H9 (cell line): ENCODE results near the gene CCNJL. TPM values are rescaled to one million over a fixed set of nuclear protein-coding genes. Genes with fewer than 3 reads are reported as not detected.

ENCODE experiments used
- DNase-seq: peaks from one replicate; pipeline ENCODE4 v3.0.0-alpha.2; 2017
- H2AFZ ChIP-seq: one replicate; pipeline ENCODE4 v1.6.1; 2013; ENCODE audit warnings: mild to moderate bottlenecking, low read length, control low read depth, moderate library complexity
- H2AK5ac ChIP-seq: 2 replicates; pipeline ENCODE4 v1.6.1; 2013; ENCODE audit warnings: low read length, control low read depth, mixed read lengths; ENCODE audit not compliant: insufficient read length
- H2BK120ac ChIP-seq: one replicate; pipeline ENCODE4 v1.6.1; 2013; ENCODE audit warnings: low read depth, mild to moderate bottlenecking, low read length, control low read depth, inconsistent platforms; ENCODE audit not compliant: poor library complexity, severe bottlenecking
- H2BK12ac ChIP-seq: 2 replicates; pipeline ENCODE4 v1.6.1; 2013; ENCODE audit warnings: low read length, control low read depth, mixed read lengths, low read depth; ENCODE audit not compliant: insufficient read length
- H2BK15ac ChIP-seq: 2 replicates; pipeline ENCODE4 v1.6.1; 2013; ENCODE audit warnings: low read depth, low read length, control low read depth
- H2BK20ac ChIP-seq: one replicate; pipeline ENCODE4 v1.6.1; 2013; ENCODE audit warnings: low read depth, mild to moderate bottlenecking, low read length, control low read depth, inconsistent platforms; ENCODE audit not compliant: poor library complexity, severe bottlenecking
- H2BK5ac ChIP-seq: 2 replicates; pipeline ENCODE4 v1.6.1; 2013; ENCODE audit warnings: low read length, control low read depth, mixed read lengths; ENCODE audit not compliant: insufficient read length
- H3K14ac ChIP-seq: 2 replicates; pipeline ENCODE4 v1.6.1; 2013; ENCODE audit warnings: low read length, control low read depth; ENCODE audit not compliant: insufficient read depth
- H3K18ac ChIP-seq: 2 replicates; pipeline ENCODE4 v1.6.1; 2013; ENCODE audit warnings: low read depth, mild to moderate bottlenecking, mixed read lengths, low read length, control low read depth; ENCODE audit not compliant: insufficient read length
- H3K23ac ChIP-seq: 2 replicates; pipeline ENCODE4 v1.6.1; 2013; ENCODE audit warnings: low read length, control low read depth, mixed read lengths, low read depth; ENCODE audit not compliant: insufficient read length
- H3K23me2 ChIP-seq: 2 replicates; pipeline ENCODE4 v1.6.1; 2013; ENCODE audit warnings: low read depth, mild to moderate bottlenecking, mixed read lengths, low read length, control low read depth; ENCODE audit not compliant: insufficient read length, poor library complexity, severe bottlenecking
- H3K27ac ChIP-seq: 2 replicates; pipeline ENCODE4 v1.5.1; 2013; ENCODE audit warnings: low read length, control low read depth, mixed read lengths, low read depth; ENCODE audit not compliant: insufficient read length
- H3K27me3 ChIP-seq: 2 replicates; pipeline ENCODE4 v1.6.1; 2013; ENCODE audit warnings: low read length, control low read depth, inconsistent platforms; ENCODE audit not compliant: insufficient read depth
- H3K4ac ChIP-seq: 2 replicates; pipeline ENCODE4 v1.6.1; 2013; ENCODE audit warnings: low read depth, mild to moderate bottlenecking, control low read depth, inconsistent platforms, low read length, moderate library complexity
- H3K4me1 ChIP-seq: 2 replicates; pipeline ENCODE4 v1.6.1; 2013; ENCODE audit warnings: low read length, control low read depth, inconsistent platforms; ENCODE audit not compliant: insufficient read depth
- H3K4me2 ChIP-seq: 2 replicates; pipeline ENCODE4 v1.6.1; 2013; ENCODE audit warnings: low read length, control low read depth, mixed read lengths; ENCODE audit not compliant: insufficient read length, insufficient read depth
- H3K56ac ChIP-seq: 2 replicates; pipeline ENCODE4 v1.6.1; 2013; ENCODE audit warnings: low read depth, mild to moderate bottlenecking, mixed read lengths, low read length, control low read depth; ENCODE audit not compliant: insufficient read length
- H3K79me1 ChIP-seq: 2 replicates; pipeline ENCODE4 v1.6.1; 2013; ENCODE audit warnings: low read depth, mild to moderate bottlenecking, moderate library complexity, low read length, control low read depth, inconsistent platforms; ENCODE audit not compliant: insufficient read depth, poor library complexity, severe bottlenecking
- H3K79me2 ChIP-seq: 2 replicates; pipeline ENCODE4 v1.6.1; 2013; ENCODE audit warnings: low read length, control low read depth, inconsistent platforms; ENCODE audit not compliant: insufficient read depth
- H3K9ac ChIP-seq: 2 replicates; pipeline ENCODE4 v1.6.1; 2013; ENCODE audit warnings: low read length, control low read depth, mixed read lengths; ENCODE audit not compliant: insufficient read length; ENCODE audit errors: extremely low read depth
- H3K9me3 ChIP-seq: one replicate; pipeline ENCODE4 v1.6.1; 2013; ENCODE audit warnings: low read depth, low read length, inconsistent platforms; ENCODE audit not compliant: control insufficient read depth
- H3T11ph ChIP-seq: one replicate; pipeline ENCODE4 v1.6.1; 2013; ENCODE audit warnings: mild to moderate bottlenecking, low read length, control low read depth, inconsistent platforms
- H4K20me1 ChIP-seq: one replicate; pipeline ENCODE4 v1.6.1; 2013; ENCODE audit not compliant: control insufficient read depth, insufficient read length, insufficient read depth
- H4K5ac ChIP-seq: 2 replicates; pipeline ENCODE4 v1.6.1; 2013; ENCODE audit warnings: low read depth, mild to moderate bottlenecking, mixed read lengths, low read length, control low read depth; ENCODE audit not compliant: insufficient read length
- H4K8ac ChIP-seq: replicated peaks from 2 replicates; pipeline ENCODE4 v1.6.1; 2013; ENCODE audit warnings: low read length, control low read depth, mixed read lengths, low read depth; ENCODE audit not compliant: insufficient read length
- H4K91ac ChIP-seq: 2 replicates; pipeline ENCODE4 v1.6.1; 2013; ENCODE audit warnings: low read depth, mild to moderate bottlenecking, moderate library complexity, mixed read lengths, low read length, control low read depth; ENCODE audit not compliant: insufficient read length
- H3K27ac Mint-ChIP-seq, 3 experiments: 2 replicates in 2 of 3; 3 replicates in 1 of 3; pipeline ENCODE4 v1.8.0; 2020 to 2021; ENCODE audit warnings: mixed read lengths in 3 of 3, mild to moderate bottlenecking in 1 of 3, moderate library complexity in 1 of 3
- H3K27me3 Mint-ChIP-seq: 2 replicates; pipeline ENCODE4 v1.8.0; 2021; ENCODE audit warnings: low read depth, mild to moderate bottlenecking, moderate library complexity, mixed read lengths
- H3K36me3 Mint-ChIP-seq, 3 experiments: 2 replicates in 2 of 3; 3 replicates in 1 of 3; pipeline ENCODE4 v1.8.0; 2020 to 2021; ENCODE audit warnings: low read depth in 3 of 3, mixed read lengths in 3 of 3; ENCODE audit not compliant: insufficient read depth in 1 of 3
- H3K4me1 Mint-ChIP-seq, 2 experiments: 2 replicates each; pipeline ENCODE4 v1.8.0; 2020; ENCODE audit warnings: mixed read lengths in 2 of 2
- H3K4me3 Mint-ChIP-seq, 2 experiments: 2 replicates in 1 of 2; 3 replicates in 1 of 2; pipeline ENCODE4 v1.8.0; 2020 to 2021; ENCODE audit warnings: mild to moderate bottlenecking in 2 of 2, mixed read lengths in 2 of 2, moderate library complexity in 1 of 2
- H3K9me3 Mint-ChIP-seq, 2 experiments: 2 replicates in 1 of 2; 3 replicates in 1 of 2; pipeline ENCODE4 v1.8.0; 2020; ENCODE audit warnings: mild to moderate bottlenecking in 2 of 2, mixed read lengths in 2 of 2, moderate library complexity in 1 of 2
- WGBS: extraction: QIAGEN DNeasy Blood & Tissue Kit; methylation state at CpG from one replicate; pipeline ENCODE4 v1.1.7; 2013; ENCODE audit warnings: missing lambda C conversion rate, low lambda C conversion rate, mixed read lengths; ENCODE audit not compliant: insufficient read length; ENCODE audit errors: extremely low coverage; 5-methylcytosine and 5-hydroxymethylcytosine counted together
- total RNA-seq: library from RNA; stranded (reverse); gene quantifications from 2 replicates; pipeline ENCODE4 v1.2.1, GENCODE V29; 2021
- TF ChIP-seq, protein P1 (sequence below): fragments of 200-600 bp; sonication (generic); conservative IDR thresholded peaks from 3 replicates; pipeline ENCODE4 v1.8.0; 2021; ENCODE audit warnings: antibody characterized with exemption, mild to moderate bottlenecking

CCNJL gene
- total RNA-seq, 1 experiment from 2014 or later = 26.9 TPM

DNA sequence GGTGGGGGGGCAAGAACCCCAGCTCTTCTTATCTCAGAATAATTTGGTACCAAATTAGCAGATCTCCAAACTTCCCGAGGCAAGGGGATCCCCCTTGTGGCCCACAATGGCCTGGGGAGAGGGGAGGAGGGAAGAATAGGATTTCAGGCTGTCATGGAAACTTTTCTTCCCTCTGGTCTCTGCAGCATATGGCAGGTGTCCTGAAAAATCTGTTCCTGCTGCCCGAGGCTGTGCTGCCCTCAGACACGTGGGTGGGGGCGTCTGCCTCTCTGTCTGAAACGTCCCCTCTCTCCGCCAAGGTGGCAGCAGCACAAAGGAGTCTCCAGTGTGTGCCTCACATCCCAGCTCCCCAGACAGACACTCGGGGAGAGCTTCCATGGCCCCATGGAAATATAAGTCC lies 34.0 kb downstream of the CCNJL start:
- Histone ChIP-seq H3K18ac (no peak overlapping the region), H4K20me1 (no peaks in the 10 kb centered on the region), H2AK5ac (no peak overlapping the region), H2BK5ac (no peak overlapping the region), H4K8ac (no peak overlapping the region), H3K9ac (no peak overlapping the region), H2BK15ac (no peak overlapping the region), H3K79me1 (no peaks in the 10 kb centered on the region), H3K4ac (no peak overlapping the region), H3K23ac (no peak overlapping the region), H2BK120ac (no peak overlapping the region), H3K14ac (no peak overlapping the region), H3K4me1 (no peaks in the 10 kb centered on the region), H3K4me2 (no peak overlapping the region), H3K79me2 (no peaks in the 10 kb centered on the region), H3K23me2 (no peaks in the 10 kb centered on the region), H2AFZ (no peak overlapping the region), H3K56ac (no peak overlapping the region), H2BK12ac (no peak overlapping the region), H2BK20ac (no peak overlapping the region), H3K27me3 (no peaks in the 10 kb centered on the region), H4K91ac (no peak overlapping the region), H3T11ph (no peak overlapping the region), H4K5ac (no peak overlapping the region), H3K27ac (no peak overlapping the region), H3K9me3 (no peaks in the 10 kb centered on the region)
- no peak overlapping the region for H3K4me3 Mint-ChIP-seq
- peak overlapping the region in 2 of 3 experiments; percentile 57 to 71; a peak in 4 of 7 replicates for H3K27ac Mint-ChIP-seq
- TF ChIP-seq, protein P1, sequence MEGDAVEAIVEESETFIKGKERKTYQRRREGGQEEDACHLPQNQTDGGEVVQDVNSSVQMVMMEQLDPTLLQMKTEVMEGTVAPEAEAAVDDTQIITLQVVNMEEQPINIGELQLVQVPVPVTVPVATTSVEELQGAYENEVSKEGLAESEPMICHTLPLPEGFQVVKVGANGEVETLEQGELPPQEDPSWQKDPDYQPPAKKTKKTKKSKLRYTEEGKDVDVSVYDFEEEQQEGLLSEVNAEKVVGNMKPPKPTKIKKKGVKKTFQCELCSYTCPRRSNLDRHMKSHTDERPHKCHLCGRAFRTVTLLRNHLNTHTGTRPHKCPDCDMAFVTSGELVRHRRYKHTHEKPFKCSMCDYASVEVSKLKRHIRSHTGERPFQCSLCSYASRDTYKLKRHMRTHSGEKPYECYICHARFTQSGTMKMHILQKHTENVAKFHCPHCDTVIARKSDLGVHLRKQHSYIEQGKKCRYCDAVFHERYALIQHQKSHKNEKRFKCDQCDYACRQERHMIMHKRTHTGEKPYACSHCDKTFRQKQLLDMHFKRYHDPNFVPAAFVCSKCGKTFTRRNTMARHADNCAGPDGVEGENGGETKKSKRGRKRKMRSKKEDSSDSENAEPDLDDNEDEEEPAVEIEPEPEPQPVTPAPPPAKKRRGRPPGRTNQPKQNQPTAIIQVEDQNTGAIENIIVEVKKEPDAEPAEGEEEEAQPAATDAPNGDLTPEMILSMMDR = 0 out of 3 replicates have a peak, but pooled peaks have one; percentile 21
- peaks cover 30 to 33% of the 10 kb centered on the region in 2 experiments for H3K4me1 Mint-ChIP-seq
- peaks cover 26 to 48% (median 40%) of the 10 kb centered on the region in 3 experiments; a peak in 6 of 7 replicates for H3K36me3 Mint-ChIP-seq
- no peaks in the 10 kb centered on the region for H3K9me3 Mint-ChIP-seq
- WGBS = no CpG with 5 or more reads among the region's 7 CpGs
- H3K27me3 Mint-ChIP-seq = no peaks in the 10 kb centered on the region
- no peak for DNase-seq
